HG02571 (cell line): Measurements from ENCODE around the gene CRYBA1.
"Not testable (repeated sequence)": the region's sequence is repeated elsewhere in the genome, so short reads cannot be mapped to it uniquely, and the experiment has no call there.

Experiments used
- ATAC-seq: cut with Tn5 transposase; IDR thresholded peaks from one replicate; pipeline ENCODE4 v1.9.1; 2021; ENCODE audit warnings: mild to moderate bottlenecking, moderate library complexity; ENCODE audit not compliant: unreplicated experiment

The CRYBA1 gene, protein sequence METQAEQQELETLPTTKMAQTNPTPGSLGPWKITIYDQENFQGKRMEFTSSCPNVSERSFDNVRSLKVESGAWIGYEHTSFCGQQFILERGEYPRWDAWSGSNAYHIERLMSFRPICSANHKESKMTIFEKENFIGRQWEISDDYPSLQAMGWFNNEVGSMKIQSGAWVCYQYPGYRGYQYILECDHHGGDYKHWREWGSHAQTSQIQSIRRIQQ

DNA sequence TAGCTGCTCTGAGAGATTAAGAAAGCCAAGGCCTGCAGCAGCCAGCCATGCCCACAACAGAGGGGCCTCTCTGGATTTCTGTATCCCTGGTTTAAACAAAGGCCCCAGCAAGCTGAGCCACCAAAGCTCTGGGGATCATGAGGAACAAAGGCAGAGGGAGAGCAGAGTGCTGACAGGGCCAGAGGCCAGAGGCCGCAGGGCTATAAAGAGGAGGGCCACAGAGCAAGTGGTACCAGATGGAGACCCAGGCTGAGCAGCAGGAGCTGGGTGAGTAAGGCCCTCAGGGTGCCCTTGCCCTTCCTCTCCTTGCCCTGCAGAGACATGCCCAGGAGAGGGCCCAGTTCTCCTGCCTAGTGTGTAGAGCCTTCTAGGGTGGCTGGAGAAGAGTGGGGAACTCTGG is at the start of gene CRYBA1:
Gene CRYBA1 (plus strand): TSS at position 232 of the 400 bp plus-strand sequence. CDS start 5 bp downstream, at position 237.
- no peak for ATAC-seq

DNA sequence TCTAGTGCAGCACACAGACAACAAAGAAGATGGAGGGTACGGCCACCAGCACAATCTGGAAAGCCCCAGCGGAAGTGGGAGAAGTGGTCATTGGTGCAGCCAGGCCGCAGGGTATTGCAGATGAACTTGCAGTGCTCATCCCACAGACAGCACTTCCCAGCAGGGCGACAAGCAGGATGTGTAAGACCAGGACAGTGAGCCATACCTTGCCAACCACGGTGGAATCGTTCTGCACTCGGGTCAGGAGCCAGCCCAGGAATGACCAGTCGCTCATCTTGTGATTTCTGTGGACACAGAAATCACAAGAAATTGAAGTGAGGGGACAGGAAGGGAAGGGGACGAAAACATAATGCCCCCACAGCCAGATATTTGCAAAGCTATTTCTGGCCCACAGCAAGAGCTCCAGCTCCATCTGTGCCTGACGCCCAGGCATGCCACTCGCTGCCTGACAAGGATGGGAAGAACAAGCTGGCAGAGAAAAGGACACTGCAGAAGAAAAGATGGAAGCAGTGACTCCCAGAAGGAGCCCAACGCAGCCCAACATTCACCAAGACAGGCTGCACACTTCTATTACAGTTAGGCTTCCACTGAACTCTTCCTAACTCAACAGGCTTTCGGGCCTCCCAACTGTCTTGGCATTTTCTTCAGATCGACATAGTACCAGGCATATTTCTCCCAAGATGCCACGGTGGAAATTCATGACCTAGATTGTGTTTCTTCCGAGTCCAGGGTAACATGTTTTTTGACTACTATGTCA is 49.0 kb upstream of the CRYBA1 start:
- no peak for ATAC-seq

DNA sequence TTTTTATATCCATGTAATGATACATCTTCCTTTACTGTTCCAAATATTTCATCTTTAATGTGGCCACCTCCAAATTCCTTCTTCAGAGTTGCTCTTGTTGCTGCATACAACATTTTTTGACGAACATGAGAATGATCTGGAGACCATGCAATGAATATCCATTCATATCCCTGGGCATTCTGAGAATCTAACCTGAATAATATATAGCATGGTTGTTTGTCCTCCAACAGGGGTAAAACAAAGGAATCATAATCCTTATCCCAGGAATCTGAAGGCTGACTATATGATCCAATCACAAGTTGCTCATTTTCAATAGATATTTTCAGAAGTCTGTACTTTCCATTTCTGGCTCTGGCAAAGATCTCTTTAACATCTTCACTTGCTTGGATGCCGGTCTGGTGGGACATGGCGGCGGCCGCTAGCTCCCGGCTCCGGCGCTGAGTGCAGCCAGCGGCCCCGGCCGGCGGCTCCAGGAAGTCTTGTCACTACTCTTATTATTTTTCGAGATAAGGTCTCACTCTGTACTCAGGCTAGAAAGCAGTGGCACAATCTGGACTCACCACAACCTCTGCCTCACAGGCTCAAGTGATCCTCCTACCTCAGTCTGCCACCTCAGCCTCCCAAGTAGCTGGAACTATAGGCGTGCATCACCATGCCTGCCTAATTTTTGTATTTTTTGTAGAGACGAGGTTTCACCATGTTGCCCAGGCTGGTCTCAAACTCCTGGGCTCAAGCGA is 42.4 kb upstream of the CRYBA1 start:
- not testable (repeated sequence) for ATAC-seq

DNA sequence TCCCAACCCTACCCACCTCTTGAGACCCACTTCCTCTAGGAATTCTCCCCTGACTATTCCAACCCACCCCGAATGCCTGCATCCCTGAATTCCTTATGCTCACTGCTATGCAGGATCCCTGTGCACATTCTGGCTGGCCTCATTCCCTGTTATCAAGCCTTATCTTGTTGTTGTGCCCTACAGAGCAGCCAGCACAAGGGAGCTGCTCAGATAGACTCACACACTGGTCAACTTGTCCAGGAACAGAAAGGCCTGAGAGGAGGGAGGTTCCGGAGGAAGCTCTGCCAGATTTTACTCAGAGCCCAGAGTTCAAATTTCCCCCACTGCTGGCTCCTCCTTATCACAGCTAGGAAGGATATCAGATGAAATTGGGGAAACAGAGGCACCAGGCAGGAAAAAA is 41.6 kb upstream of the CRYBA1 start:
- no peak for ATAC-seq

DNA sequence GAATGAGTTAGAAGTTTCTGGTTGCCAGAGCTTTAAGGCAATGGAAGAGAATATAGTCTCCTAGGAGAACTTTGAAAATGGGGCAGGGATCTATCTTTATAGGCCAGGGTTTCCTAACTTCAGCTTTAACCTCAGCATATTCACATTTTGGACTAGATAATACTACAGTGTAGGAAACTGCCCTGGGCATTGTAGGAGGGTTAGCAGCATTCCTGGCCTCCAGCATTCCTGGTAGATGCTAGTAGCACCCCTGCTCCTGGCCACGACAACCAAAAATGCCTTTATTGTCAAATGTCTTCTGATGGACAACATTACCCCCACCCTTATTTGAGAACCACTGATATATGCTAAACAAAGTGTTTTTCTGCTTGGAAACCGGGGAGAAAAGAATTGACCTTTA is 38.7 kb upstream of the CRYBA1 start:
- ATAC-seq = no peak

DNA sequence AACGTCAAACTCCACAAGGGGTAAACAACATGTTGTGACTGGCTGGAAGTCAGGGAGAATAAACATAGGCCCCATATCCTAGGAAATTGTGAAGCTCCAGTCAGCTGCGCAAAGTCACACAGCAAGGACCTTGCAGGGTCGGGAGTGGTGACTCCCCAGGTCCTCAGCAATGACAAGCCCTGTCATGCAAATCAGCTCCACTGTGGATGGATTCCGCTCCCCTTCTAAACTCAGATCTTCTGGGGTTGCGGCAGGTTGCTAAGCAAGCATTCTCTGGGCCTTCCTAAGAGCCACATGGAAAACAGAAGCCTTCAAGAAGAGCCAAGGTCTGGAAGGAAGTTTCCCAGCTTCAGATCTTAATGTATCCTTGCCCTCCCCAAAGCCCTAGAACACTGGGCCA is 37.6 kb upstream of the CRYBA1 start:
- ATAC-seq = no peak

DNA sequence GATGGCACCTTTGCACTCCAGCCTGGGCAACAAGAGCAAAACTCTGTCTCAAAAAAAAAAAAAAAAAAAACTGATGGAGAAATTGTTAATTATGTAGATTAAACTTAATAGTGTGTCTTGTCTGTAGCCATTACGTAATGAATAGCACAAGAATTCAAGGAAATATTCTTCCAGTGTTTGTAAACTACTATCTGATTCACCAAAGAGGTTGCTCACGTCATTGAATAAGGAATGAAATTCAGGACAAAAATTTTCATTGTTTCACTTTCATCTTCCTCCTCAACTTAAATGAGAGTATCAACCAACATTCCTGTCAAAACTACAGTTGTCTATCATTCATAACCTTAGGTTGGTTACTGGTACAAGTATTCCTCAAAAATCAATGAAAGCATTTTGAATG is 35.8 kb upstream of the CRYBA1 start:
- no peak for ATAC-seq

DNA sequence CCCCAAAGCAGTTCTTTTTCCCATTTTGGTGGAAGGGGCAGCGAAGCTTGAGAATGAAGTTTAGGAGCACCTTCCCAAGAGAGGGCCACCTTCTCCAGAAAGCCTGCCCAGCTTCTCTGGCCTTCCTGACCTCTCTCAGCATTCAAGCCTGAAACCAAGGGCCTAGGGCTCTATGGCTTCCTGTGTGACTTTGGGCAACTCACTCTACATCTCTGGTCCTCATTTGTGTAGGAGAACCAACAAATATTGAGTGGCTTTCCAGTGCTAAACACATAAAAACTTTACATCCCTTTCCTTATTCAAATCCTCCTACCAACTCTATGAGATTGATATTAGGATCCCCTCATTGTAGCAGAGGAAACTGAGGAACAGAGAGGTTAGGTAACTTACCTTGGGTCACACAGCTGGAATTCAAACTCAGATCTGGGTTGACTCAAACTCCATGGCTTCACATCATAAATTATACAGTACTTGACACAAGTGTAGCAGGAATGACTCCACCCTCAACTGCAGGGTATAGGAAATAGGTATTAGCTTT is 34.5 kb upstream of the CRYBA1 start:
- ATAC-seq = no peak

DNA sequence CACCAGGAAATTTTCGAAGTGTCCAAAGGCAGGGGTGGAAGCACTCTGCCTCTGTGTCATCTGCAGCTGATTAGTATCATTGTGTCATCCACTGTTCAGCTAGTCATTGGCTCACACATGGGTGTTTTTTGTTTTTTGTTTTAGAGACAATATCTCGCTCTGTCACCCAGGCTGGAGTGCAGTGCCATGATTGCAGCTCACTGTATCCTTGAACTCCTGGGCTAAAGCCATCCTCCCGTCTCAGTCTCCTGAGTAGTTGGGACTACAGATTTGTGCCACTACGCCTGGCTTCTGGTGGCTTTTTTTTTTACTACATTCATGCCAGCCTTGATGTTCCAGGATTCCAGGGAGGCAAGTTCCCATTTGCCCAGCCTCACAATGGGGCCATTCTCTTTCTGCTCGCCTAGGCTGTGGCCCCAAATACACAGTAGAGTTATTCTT is 34.0 kb upstream of the CRYBA1 start:
- ATAC-seq = no peak

DNA sequence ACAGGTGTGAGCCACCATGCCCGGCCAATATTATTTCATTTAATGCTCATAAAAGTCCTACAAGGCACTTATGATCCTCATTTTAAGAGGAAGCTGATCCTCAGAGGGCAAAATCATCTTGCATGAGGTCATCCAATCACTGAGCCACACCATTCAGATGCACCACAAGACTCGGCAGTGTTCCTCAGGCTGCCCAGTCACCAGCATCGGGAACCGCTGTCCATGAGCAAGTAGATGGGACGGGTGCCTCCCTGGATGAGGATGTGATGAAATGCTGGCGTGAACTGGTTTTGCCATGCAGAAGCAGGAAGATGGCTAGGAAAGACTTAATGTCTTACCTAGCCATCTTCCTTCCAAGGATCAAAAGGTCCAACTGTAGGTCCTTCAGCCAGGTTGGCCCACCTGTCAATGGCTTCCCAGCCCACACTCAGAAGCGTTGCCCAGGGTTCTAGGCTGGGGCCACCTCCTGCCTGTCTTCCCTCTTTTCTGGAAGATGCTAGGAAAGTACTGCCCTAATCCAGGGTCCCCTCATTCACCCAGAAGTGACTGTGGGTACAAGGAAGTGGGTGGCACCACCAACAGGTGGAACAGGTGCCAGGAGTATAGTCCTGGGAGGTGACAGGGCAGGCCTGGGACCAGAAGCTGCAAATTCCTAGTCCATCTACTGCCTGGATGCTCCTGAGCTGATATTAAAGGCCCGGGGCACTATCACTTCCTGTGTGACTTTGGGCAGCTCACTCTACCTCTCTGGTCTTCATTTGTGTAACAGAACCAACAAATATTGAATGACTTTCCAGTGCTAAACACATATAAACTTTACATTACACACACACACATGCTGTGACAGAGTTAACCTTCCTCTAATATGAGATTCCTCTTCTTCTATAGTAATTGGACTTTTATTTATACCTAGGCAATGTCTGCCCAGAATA is 32.2 kb upstream of the CRYBA1 start:
- ATAC-seq = no peak

DNA sequence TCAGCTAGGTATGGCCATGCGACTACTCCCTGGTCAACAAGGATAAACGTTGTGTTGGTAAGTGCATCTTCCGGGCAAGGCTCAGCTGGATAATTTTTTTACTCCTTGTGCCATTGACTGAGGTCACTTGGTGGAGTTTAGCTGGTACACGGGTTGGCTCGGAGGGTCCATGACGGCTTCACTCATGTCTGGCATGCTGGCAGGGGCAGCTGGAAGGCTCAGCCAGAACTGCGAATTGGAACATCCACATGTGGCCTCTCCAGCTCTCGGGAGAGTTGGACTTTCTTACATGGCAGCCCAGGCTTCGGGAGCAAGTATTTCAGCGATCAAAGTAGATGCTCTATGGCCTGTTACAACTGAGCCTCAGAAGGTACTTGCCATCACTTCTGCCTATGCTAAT is 31.5 kb upstream of the CRYBA1 start:
- no peak for ATAC-seq

DNA sequence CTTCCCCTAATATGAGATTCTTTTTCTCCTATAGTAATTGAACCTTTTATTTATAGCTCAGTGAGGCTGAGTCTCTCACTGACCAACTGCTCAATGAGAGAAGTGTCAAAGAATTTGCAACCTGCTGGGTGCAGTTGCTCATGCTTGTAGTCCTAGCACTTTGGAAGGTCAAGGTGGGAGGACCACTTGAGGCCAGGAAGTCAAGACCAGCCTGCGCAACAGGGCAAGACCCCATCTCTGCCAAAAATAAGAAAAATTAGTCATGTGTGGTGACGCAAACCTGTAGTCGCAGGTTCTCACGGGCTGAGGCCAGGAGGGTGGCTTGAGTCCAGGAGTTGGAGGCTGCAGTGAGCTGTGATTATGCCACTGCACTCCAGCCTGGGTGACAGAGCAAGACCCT is 30.9 kb upstream of the CRYBA1 start:
- ATAC-seq = no peak

DNA sequence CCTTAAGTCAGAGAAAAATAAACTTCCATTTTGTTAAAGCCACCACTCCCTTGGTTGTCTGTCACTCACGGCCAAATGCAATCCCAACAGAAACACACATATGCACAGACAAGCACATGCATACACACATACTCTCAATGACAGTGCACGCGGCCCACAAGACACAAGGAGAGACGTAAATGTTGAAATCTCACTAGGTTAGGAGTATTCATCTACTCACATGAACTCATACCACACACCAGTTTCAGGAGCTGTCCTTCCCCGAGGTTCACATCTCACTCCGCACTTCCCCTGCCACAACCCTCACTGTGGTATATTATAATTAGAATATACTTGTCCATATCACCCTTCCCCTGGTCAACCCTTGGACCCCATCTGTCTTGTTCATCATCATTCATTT is 30.5 kb upstream of the CRYBA1 start:
- no peak for ATAC-seq

DNA sequence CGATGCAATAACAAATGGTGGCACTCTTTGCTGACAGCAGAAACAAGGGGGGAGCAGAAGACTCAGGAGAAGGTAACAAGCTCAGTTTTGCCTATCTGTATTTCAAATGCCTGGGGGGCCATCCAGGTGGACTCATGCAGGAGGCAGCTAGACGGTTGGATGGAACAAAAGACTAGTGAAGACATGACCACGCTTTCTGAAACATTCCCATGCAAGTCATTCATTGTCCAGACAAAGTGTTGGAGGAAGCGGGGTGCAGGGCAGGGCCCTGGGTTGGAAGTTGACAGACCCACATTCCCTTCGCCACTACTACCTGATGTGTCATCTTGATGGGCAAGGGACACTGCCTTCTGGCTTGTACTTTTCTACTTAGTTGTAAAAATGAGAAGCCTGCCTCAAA is 29.8 kb upstream of the CRYBA1 start:
- no peak for ATAC-seq

DNA sequence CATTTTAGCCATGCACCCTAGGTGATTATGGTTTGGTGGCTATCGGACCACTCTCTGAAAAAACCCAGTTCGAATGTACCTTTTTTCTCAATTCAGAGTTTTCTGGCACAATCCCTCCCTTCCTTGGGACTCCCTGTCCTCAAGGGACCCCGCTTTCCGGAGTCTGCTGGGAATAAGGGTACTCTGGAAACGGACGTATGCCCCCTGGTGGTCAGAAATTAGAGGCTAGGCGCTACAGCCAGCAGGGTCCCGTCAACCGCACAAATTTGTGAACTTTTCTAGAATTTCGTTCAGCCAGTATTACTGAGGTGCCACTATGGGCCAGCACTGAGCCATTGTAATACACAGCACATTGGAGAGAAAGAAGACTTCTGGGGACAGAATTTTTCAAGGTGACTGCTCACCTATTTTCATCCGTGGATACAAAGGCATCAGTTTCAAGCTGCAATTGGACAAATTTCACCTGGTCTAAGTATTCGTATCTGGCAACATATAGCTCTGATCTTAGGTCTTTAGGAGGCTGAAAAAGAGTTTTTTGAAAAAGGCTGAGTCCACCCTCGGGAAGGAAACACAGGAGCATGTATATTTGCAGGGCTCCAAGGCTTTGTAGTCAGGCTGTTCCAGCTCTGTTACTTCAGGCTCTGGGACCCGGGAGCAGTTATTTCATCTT is 27.1 kb upstream of the CRYBA1 start:
- no peak for ATAC-seq

DNA sequence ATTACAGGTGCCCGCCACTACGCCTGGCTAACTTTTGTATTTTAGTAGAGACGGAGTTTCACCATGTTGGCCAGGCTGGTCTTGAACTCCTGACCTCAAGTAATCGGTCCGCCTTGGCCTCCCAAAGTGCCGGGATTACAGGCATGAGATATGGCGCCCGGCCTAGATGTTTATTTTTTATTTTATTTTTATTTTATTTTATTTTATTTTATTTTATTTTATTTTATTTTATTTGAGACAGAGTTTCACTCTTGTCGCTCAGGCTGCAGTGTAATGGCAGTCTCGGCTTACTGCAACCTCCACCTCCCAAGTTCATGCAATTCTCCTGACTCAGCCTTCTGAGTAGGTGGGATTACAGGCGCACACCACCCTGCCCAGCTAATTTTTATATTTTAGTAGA is 25.3 kb upstream of the CRYBA1 start:
- ATAC-seq = not testable (repeated sequence)

DNA sequence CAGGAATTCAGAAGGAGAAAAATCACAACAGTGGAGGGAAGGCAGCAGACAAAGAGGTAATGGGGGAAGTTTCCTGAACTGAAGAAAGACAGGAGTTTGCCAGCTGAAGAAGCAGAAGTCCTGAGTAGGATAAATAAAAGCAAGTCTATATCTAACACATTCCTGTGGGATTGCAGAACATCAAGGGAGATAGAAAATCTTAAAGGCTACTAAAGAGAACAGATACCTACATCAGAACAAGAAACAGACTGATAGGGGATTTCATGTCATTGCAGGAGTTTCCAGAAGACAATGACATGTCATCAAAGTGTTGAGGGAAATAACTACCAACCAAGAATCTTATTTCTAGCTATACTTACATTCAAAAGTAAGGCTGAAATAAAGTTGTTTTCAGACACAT is 21.3 kb upstream of the CRYBA1 start:
- ATAC-seq = no peak

DNA sequence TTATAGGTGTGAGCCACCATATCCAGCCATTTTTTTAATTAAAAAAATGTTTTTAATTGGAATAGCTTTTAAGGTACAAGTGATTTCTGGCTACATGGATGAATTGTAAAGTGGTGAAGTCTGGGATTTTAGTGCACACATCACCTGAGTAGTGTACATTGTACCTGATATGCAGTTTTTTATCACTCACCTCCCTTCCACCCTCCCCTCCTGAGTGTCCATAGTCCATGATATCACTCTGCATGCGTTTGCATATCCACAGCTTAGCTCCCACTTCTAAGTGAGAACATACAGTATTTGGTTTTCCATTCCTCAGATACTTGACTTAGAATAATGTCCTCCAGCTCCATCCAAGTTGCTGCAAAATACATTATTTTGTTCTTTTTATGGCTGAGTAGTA is 13.4 kb upstream of the CRYBA1 start:
- ATAC-seq = no peak

DNA sequence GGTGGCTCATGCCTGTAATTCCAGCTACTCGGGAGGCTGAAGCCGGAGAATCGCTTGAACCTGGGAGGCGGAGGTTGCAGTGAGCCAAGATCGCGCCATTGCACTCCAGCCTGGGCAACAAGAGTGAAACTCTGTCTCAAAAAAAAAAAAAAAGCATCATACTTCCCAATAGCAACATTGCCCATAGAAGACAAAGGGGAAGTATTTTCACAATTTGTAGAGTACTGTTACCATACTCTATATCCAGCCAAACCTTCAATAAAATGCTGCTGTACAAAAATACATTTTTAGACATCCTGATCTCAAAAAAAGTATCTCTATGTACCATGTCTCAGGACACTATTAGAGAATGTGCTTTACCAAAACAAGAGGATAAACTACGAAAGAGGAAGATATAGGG is 11.7 kb upstream of the CRYBA1 start:
- ATAC-seq = not testable (repeated sequence)

DNA sequence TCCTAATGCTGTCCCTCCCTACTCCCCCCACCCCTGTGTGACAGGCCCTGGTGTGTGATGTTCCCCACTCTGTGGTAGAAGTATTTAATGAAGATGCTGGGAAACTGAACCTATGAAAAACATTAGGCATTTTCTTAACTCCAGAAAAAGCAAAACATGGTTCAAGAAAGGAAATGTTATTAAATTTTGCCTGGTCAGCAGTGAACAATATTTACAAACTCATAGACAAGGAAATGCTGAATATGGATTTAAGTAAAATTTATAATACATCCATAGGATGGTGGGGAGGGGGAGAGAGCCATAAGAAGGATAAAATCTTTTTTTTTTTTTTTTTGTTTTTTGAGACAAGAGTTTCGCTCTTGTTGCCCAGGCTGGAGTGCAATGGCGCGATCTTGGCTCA is 10.8 kb upstream of the CRYBA1 start:
- ATAC-seq = no peak
